Mesothelial cell of epicardium (in vitro differentiated cells): ENCODE results near the gene VAC14. TPM values are rescaled to one million over a fixed set of nuclear protein-coding genes. Genes with fewer than 3 reads are reported as not detected.

Experiments
- DNase-seq, 2 experiments: peaks; one replicate each; pipeline ENCODE4 v3.0.0; 2021; ENCODE audit warnings: low spot score in 2 of 2; ENCODE audit not compliant: unreplicated experiment in 2 of 2
- H3K27ac Mint-ChIP-seq: 2 replicates; pipeline ENCODE4 v1.8.0; 2021; ENCODE audit warnings: mixed read lengths
- H3K27me3 Mint-ChIP-seq: 2 replicates; pipeline ENCODE4 v1.8.0; 2021; ENCODE audit warnings: low read depth, mixed read lengths
- H3K36me3 Mint-ChIP-seq: 2 replicates; pipeline ENCODE4 v1.8.0; 2021; ENCODE audit warnings: mixed read lengths
- H3K4me1 Mint-ChIP-seq: 2 replicates; pipeline ENCODE4 v1.8.0; 2021; ENCODE audit warnings: mixed read lengths
- H3K4me3 Mint-ChIP-seq: 2 replicates; pipeline ENCODE4 v1.8.0; 2021; ENCODE audit warnings: mild to moderate bottlenecking, moderate library complexity, mixed read lengths
- H3K9me3 Mint-ChIP-seq: 2 replicates; pipeline ENCODE4 v1.8.0; 2021; ENCODE audit warnings: mixed read lengths
- total RNA-seq: library from RNA; stranded (reverse); gene quantifications from 3 replicates; pipeline ENCODE4 v1.2.1, GENCODE V29; 2021
- TF ChIP-seq, protein P1 (sequence below): fragments of 200-600 bp; sonication (generic); IDR thresholded peaks from one replicate; pipeline ENCODE4 v1.5.0; 2021; ENCODE audit warnings: antibody characterized with exemption; ENCODE audit not compliant: unreplicated experiment

Gene VAC14
- total RNA-seq, 1 donor from 2014 or later, result 39.1 TPM

DNA sequence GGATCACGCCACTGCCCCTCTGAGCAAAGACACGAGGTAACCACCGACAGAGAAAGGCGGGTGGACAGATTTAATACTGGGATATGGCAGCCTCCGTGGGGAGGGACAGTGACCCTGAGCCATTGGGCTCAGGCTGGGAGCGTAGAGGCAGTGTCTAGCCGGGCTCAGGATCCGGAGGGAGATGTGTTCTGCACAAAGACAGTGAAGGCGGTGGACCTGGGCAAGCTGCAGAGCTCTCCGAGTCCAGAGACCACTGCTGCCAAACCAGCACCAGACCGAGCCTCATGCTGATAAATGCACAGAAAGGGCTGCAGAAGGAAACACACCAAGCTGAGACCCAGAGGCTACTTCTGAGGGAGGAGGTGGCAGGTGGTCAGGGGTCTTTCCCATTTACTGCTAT is 88.6 kb downstream of the VAC14 start:
- TF ChIP-seq, protein P1, sequence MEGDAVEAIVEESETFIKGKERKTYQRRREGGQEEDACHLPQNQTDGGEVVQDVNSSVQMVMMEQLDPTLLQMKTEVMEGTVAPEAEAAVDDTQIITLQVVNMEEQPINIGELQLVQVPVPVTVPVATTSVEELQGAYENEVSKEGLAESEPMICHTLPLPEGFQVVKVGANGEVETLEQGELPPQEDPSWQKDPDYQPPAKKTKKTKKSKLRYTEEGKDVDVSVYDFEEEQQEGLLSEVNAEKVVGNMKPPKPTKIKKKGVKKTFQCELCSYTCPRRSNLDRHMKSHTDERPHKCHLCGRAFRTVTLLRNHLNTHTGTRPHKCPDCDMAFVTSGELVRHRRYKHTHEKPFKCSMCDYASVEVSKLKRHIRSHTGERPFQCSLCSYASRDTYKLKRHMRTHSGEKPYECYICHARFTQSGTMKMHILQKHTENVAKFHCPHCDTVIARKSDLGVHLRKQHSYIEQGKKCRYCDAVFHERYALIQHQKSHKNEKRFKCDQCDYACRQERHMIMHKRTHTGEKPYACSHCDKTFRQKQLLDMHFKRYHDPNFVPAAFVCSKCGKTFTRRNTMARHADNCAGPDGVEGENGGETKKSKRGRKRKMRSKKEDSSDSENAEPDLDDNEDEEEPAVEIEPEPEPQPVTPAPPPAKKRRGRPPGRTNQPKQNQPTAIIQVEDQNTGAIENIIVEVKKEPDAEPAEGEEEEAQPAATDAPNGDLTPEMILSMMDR, result no peak
- no peaks in the 10 kb centered on the region for H3K9me3 Mint-ChIP-seq
- H3K36me3 Mint-ChIP-seq, result no peaks in the 10 kb centered on the region
- no peak overlapping the region for H3K4me3 Mint-ChIP-seq
- H3K27ac Mint-ChIP-seq, result peak overlapping the region; percentile 83
- H3K27me3 Mint-ChIP-seq, result no peaks in the 10 kb centered on the region
- no peak for DNase-seq
- H3K4me1 Mint-ChIP-seq, result peaks cover 64% of the 10 kb centered on the region

GRCh38 chr16:70711211-70712031 is 89.5 kb downstream of the VAC14 start:
- H3K9me3 Mint-ChIP-seq, result no peaks in the 10 kb centered on the region
- peaks cover 69% of the 10 kb centered on the region for H3K4me1 Mint-ChIP-seq
- DNase-seq, result no peak
- H3K36me3 Mint-ChIP-seq, result no peaks in the 10 kb centered on the region
- peak overlapping the region; percentile 83 for H3K27ac Mint-ChIP-seq
- TF ChIP-seq, protein P1, result no peak
- no peak overlapping the region for H3K4me3 Mint-ChIP-seq
- H3K27me3 Mint-ChIP-seq, result no peaks in the 10 kb centered on the region

DNA sequence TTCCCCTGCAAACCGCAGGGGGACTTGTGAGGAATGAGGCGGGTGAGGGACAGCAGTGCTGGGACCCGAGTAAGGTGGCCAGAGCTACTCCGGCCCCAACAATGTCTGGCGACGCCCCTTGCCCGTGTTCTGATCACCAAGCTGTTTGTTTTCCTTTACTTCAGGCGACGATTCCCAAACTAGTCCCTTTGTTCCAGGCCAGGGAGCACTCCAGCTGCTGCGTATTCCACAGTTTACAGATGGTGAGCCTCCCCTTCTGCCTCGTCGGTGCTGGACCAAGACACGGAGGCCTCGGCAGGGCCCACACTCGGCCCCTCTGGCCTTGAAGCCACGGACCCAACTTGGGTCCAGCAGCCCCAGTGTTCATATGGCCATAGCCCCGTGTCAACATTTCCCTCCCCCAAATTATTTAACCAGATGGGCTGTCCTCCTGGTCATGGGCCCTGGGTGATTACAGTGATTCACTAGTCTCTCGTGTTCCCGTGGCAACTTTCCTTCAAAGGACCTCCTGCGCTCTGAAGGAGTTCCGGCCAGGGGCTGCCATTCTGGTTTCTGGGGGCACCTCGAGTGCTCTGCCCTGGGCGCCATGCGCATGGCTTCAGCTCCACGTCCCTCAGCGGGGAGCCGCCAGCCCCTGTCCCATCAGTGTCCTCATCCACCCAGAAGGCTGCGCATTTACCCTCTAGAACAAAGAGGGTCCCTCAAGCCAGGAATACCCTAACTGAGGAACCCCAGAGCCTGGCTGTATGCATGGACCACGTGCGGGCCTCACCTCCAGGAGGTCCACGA is 90.3 kb downstream of the VAC14 start:
- Mint-ChIP-seq H3K27ac (peak overlapping the region; percentile 50), H3K9me3 (no peaks in the 10 kb centered on the region)
- no peak for DNase-seq

DNA sequence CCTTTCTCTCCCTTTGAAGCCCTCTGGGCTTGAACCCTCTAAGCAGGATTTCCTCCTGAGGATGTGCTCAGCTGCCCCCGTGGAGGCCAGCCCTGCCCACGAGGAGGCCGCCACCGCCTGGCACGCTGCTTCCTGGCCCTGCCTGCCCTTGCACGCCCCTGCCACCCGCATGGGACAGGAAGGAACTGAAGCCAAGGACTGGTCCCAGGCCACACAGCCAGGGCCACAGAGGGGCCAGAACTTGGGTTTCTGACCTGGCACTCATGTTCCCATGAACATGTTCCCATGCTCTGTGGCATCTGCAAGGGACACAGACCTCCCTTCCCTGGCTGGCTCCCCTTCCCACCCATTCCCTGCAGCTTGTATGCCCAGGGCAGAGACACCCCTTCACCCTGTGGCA is 91.0 kb downstream of the VAC14 start:
- Mint-ChIP-seq H3K27ac (no peak overlapping the region), H3K4me3 (no peak overlapping the region), H3K9me3 (no peaks in the 10 kb centered on the region), H3K36me3 (no peaks in the 10 kb centered on the region), H3K27me3 (no peaks in the 10 kb centered on the region), H3K4me1 (peaks cover 54% of the 10 kb centered on the region)
- TF ChIP-seq, protein P1, result no peak
- no peak for DNase-seq

More for the DNA sequence above, 90.3 kb downstream of the VAC14 start:
- Mint-ChIP-seq H3K4me3 (no peak overlapping the region), H3K36me3 (no peaks in the 10 kb centered on the region), H3K4me1 (peaks cover 61% of the 10 kb centered on the region), H3K27me3 (no peaks in the 10 kb centered on the region)
- TF ChIP-seq, protein P1, result no peak

- H3K27me3 Mint-ChIP-seq, result no peaks in the 10 kb centered on the region
- TF ChIP-seq, protein P1, result no peak
- H3K4me1 Mint-ChIP-seq, result peaks cover 52% of the 10 kb centered on the region
- H3K4me3 Mint-ChIP-seq, result no peak overlapping the region
- no peaks in the 10 kb centered on the region for H3K9me3 Mint-ChIP-seq
- no peak for DNase-seq
- no peaks in the 10 kb centered on the region for H3K36me3 Mint-ChIP-seq
- no peak overlapping the region for H3K27ac Mint-ChIP-seq
These were observed 91.5 kb downstream of the VAC14 start for GRCh38 chr16:70709457-70709856.
